SK-N-MC (cell line): ENCODE data around the gene CAMTA1.

Source experiments
- DNase-seq: peaks from one replicate; pipeline ENCODE4 v3.0.0-alpha.2; 2011; ENCODE audit warnings: low read depth, low spot score
- H3K27ac ChIP-seq: fragments of 200-600 bp; sonication (generic); 2 replicates; pipeline ENCODE4 v1.5.1; 2016; ENCODE audit warnings: mixed run types
- H3K36me3 ChIP-seq: fragments of 200-600 bp; sonication (generic); 2 replicates; pipeline ENCODE4 v1.6.1; 2017; ENCODE audit warnings: antibody characterized with exemption, low read length, mixed read lengths; ENCODE audit not compliant: insufficient read depth
- H3K4me3 ChIP-seq: fragments of 200-600 bp; sonication (generic); 2 replicates; pipeline ENCODE4 v1.5.1; 2016
- H3K9ac ChIP-seq: fragments of 200-600 bp; sonication (generic); 2 replicates; pipeline ENCODE4 v1.8.0; 2017; ENCODE audit warnings: mixed run types, mixed read lengths; ENCODE audit not compliant: insufficient read length
- H3K9me3 ChIP-seq: fragments of 200-600 bp; sonication (generic); 2 replicates; pipeline ENCODE4 v1.6.1; 2017; ENCODE audit warnings: low read depth, mild to moderate bottlenecking, antibody characterized with exemption, low read length, moderate library complexity, mixed read lengths
- EZH2 ChIP-seq: fragments of 200-600 bp; sonication (generic); IDR thresholded peaks from one replicate; pipeline ENCODE4 v1.6.1; 2017; ENCODE audit warnings: antibody characterized with exemption
- FOXP2 ChIP-seq: optimal IDR thresholded peaks from 2 replicates; pipeline ENCODE3; 2011; ENCODE audit warnings: mild to moderate bottlenecking, moderate library complexity; ENCODE audit not compliant: insufficient read depth; ENCODE audit errors: extremely low read length, control extremely low read depth
- POLR2AphosphoS5 ChIP-seq: IDR thresholded peaks from 2 replicates; pipeline ENCODE4 v1.6.1; 2012; ENCODE audit warnings: mild to moderate bottlenecking, low read depth, low read length, borderline replicate concordance

The CAMTA1 gene

GRCh38 chr1:7022058-7022457 is 236.8 kb downstream of the CAMTA1 start:
- no peak for DNase-seq
- no peak for TF ChIP-seq POLR2AphosphoS5
- no peak for TF ChIP-seq EZH2
- TF ChIP-seq FOXP2 = no peak
- no peak overlapping the region for H3K4me3 ChIP-seq
- H3K9ac ChIP-seq = no peak overlapping the region
- no peaks in the 10 kb centered on the region for H3K36me3 ChIP-seq
- H3K9me3 ChIP-seq = no peaks in the 10 kb centered on the region
- H3K27ac ChIP-seq = no peak overlapping the region

- no peak for DNase-seq
- no peak for TF ChIP-seq POLR2AphosphoS5
- Histone ChIP-seq H3K4me3 (no peak overlapping the region), H3K27ac (no peak overlapping the region), H3K36me3 (no peaks in the 10 kb centered on the region), H3K9me3 (no peaks in the 10 kb centered on the region), H3K9ac (no peak overlapping the region)
Measured at GRCh38 chr1:7025013-7025412, 239.8 kb downstream of the CAMTA1 start.

- no peak overlapping the region for H3K27ac ChIP-seq
- H3K4me3 ChIP-seq = no peak overlapping the region
- DNase-seq = no peak
- H3K9me3 ChIP-seq = no peaks in the 10 kb centered on the region
- no peak for TF ChIP-seq POLR2AphosphoS5
- TF ChIP-seq EZH2 = no peak
- no peak for TF ChIP-seq FOXP2
- H3K36me3 ChIP-seq = no peaks in the 10 kb centered on the region
- H3K9ac ChIP-seq = no peak overlapping the region
Measured at GRCh38 chr1:7026169-7026568, 240.9 kb downstream of the CAMTA1 start.

- H3K9me3 ChIP-seq = 0 out of 2 replicates have a peak, but pooled peaks cover 6% of the 10 kb centered on the region
- no peak overlapping the region for H3K27ac ChIP-seq
- DNase-seq = no peak
- TF ChIP-seq EZH2 (no peak), FOXP2 (no peak)
- H3K9ac ChIP-seq = no peak overlapping the region
- H3K36me3 ChIP-seq = no peaks in the 10 kb centered on the region
- H3K4me3 ChIP-seq = no peak overlapping the region
Measured at GRCh38 chr1:7032992-7033391, 247.7 kb downstream of the CAMTA1 start.

- H3K9me3 ChIP-seq = 0 out of 2 replicates have a peak, but pooled peaks cover 6% of the 10 kb centered on the region
- H3K4me3 ChIP-seq = no peak overlapping the region
- H3K36me3 ChIP-seq = no peaks in the 10 kb centered on the region
- H3K27ac ChIP-seq = no peak overlapping the region
- H3K9ac ChIP-seq = no peak overlapping the region
- no peak for DNase-seq
- TF ChIP-seq FOXP2 (no peak), POLR2AphosphoS5 (no peak), EZH2 (no peak)
Measured at GRCh38 chr1:7036386-7036785, 251.1 kb downstream of the CAMTA1 start.

- TF ChIP-seq EZH2 (no peak), POLR2AphosphoS5 (no peak), FOXP2 (no peak)
- Histone ChIP-seq H3K27ac (no peak overlapping the region), H3K9ac (no peak overlapping the region), H3K36me3 (no peaks in the 10 kb centered on the region), H3K9me3 (no peaks in the 10 kb centered on the region), H3K4me3 (no peak overlapping the region)
- no peak for DNase-seq
Measured at GRCh38 chr1:7039590-7040220, 254.5 kb downstream of the CAMTA1 start.

- Histone ChIP-seq H3K4me3 (peak overlapping the region; percentile 19; the same call in 1 of the 2 replicates), H3K9ac (no peak overlapping the region), H3K9me3 (no peaks in the 10 kb centered on the region), H3K27ac (no peak overlapping the region), H3K36me3 (no peaks in the 10 kb centered on the region)
- TF ChIP-seq FOXP2 (no peak), EZH2 (no peak), POLR2AphosphoS5 (no peak; the same call in 1 of the 2 replicates)
- peak; percentile 78 for DNase-seq
Measured at GRCh38 chr1:7040969-7041695, 255.9 kb downstream of the CAMTA1 start.

- no peaks in the 10 kb centered on the region for H3K9me3 ChIP-seq
- TF ChIP-seq POLR2AphosphoS5 = no peak
- no peak for TF ChIP-seq FOXP2
- no peak for TF ChIP-seq EZH2
- H3K27ac ChIP-seq = no peak overlapping the region
- H3K36me3 ChIP-seq = no peaks in the 10 kb centered on the region
- H3K9ac ChIP-seq = no peak overlapping the region
- DNase-seq = no peak
- no peak overlapping the region for H3K4me3 ChIP-seq
Measured at GRCh38 chr1:7042322-7043190, 257.3 kb downstream of the CAMTA1 start.
